CD4-positive, alpha-beta T cell (primary cell): ENCODE results near the gene LRRC1. TPM values are rescaled to one million over a fixed set of nuclear protein-coding genes. Genes with fewer than 3 reads are reported as not detected.

Source experiments
- ATAC-seq: fragments of 200-7000 bp; cut with Tn5 transposase; one replicate; pipeline ENCODE4 v1.10.0; 2022; ENCODE audit warnings: mild to moderate bottlenecking; ENCODE audit not compliant: poor library complexity
- CTCF ChIA-PET: fragments of 350-600 bp; sonication (Branson Sonifier 250); formaldehyde crosslinking; loops from one replicate; lab custom pipeline; 2021; ENCODE audit warnings: antibody characterized with exemption, inconsistent platforms; lab: Charles Lee
- POLR2A ChIA-PET: fragments of 350-600 bp; sonication (Branson Sonifier 250); formaldehyde crosslinking; loops from one replicate; lab custom pipeline; 2021; ENCODE audit warnings: antibody characterized with exemption, inconsistent platforms; lab: Charles Lee
- DNase-seq, 14 experiments: peaks; one replicate each; pipeline ENCODE4 v3.0.0-alpha.2; 2013 to 2020; ENCODE audit warnings: mixed read lengths in 2 of 14
- H3K27ac ChIP-seq, 2 donors: one replicate each; pipeline versions ENCODE4 v1.5.1 to v1.7.0; 2013; ENCODE audit warnings: low read length in 2 of 2, low read depth in 1 of 2, mild to moderate bottlenecking in 1 of 2
- H3K27me3 ChIP-seq, 2 experiments: 1 replicate in 1 of 2; 2 replicates in 1 of 2; pipeline versions ENCODE4 v1.6.1 to v1.7.0; 2013; ENCODE audit warnings: low read length in 2 of 2, control low read depth in 1 of 2, mild to moderate bottlenecking in 1 of 2, moderate library complexity in 1 of 2; ENCODE audit not compliant: insufficient read depth in 2 of 2, control insufficient read depth in 1 of 2
- H3K36me3 ChIP-seq: one replicate; pipeline ENCODE4 v1.6.1; 2013; ENCODE audit warnings: low read length, control low read depth; ENCODE audit not compliant: insufficient read depth
- H3K4me1 ChIP-seq: one replicate; pipeline ENCODE4 v1.6.1; 2013; ENCODE audit warnings: low read length, control low read depth; ENCODE audit not compliant: insufficient read depth
- H3K4me3 ChIP-seq: one replicate; pipeline ENCODE4 v1.5.1; 2013; ENCODE audit warnings: mild to moderate bottlenecking, low read length, moderate library complexity
- H3K9me3 ChIP-seq, 2 experiments: 1 replicate in 1 of 2; 2 replicates in 1 of 2; pipeline versions ENCODE4 v1.6.1 to v1.7.0; 2013; ENCODE audit warnings: low read length in 2 of 2, mild to moderate bottlenecking in 2 of 2, control low read depth in 1 of 2, moderate library complexity in 1 of 2; ENCODE audit not compliant: control insufficient read depth in 1 of 2, insufficient read depth in 1 of 2
- H3K27ac Mint-ChIP-seq: one replicate; pipeline ENCODE4 v1.8.0; 2020; ENCODE audit warnings: mixed read lengths
- H3K27me3 Mint-ChIP-seq: one replicate; pipeline ENCODE4 v1.8.0; 2021; ENCODE audit warnings: mixed read lengths
- H3K36me3 Mint-ChIP-seq: one replicate; pipeline ENCODE4 v1.8.0; 2021; ENCODE audit warnings: low read depth, mixed read lengths
- H3K4me1 Mint-ChIP-seq: one replicate; pipeline ENCODE4 v1.8.0; 2021; ENCODE audit warnings: low read depth, mixed read lengths
- H3K4me3 Mint-ChIP-seq: one replicate; pipeline ENCODE4 v1.8.0; 2020; ENCODE audit warnings: mild to moderate bottlenecking, mixed read lengths
- H3K9me3 Mint-ChIP-seq: one replicate; pipeline ENCODE4 v1.8.0; 2020; ENCODE audit warnings: mixed read lengths
- CTCF ChIP-seq: fragments of 200-600 bp; IDR thresholded peaks from one replicate; pipeline ENCODE4 v1.8.0; 2022; ENCODE audit warnings: antibody characterized with exemption, mild to moderate bottlenecking
- intact Hi-C, 2 experiments: fragments of 100-400 bp; cut with DNase I in 1 of 2; cut with micrococcal nuclease in 1 of 2; formaldehyde crosslinking; loops; one replicate each; pipeline versions ENCODE4 v1.15.1 to v1.9.0; 2023 to 2025; cut with DNase I, micrococcal nuclease
- total RNA-seq, 174 experiments: library from RNA in 2 of 174; stranded (reverse) in 2 of 174; gene quantifications; one replicate each; pipeline ENCODE4 v1.2.3 and lab custom pipeline; 2021 to 2026

LRRC1 gene
- total RNA-seq, 2 experiments from 2014 or later = 0.78 to 1.1 TPM

- no peak overlapping the region for H3K27ac Mint-ChIP-seq
- CTCF ChIA-PET = no interaction called here
- ATAC-seq (no peak), DNase-seq (no peak)
- H3K27me3 Mint-ChIP-seq = no peaks in the 10 kb centered on the region
- intact Hi-C loops = no loop called here
- H3K27me3 ChIP-seq = no peaks in the 10 kb centered on the region
- H3K36me3 Mint-ChIP-seq = no peaks in the 10 kb centered on the region
- no peaks in the 10 kb centered on the region for H3K9me3 ChIP-seq
- TF ChIP-seq CTCF = no peak
- no peaks in the 10 kb centered on the region for H3K36me3 ChIP-seq
- H3K4me3 Mint-ChIP-seq = no peak overlapping the region
- H3K4me3 ChIP-seq = no peak overlapping the region
- no peak overlapping the region for H3K27ac ChIP-seq
- no peaks in the 10 kb centered on the region for H3K4me1 ChIP-seq
- H3K4me1 Mint-ChIP-seq = no peaks in the 10 kb centered on the region
- POLR2A ChIA-PET = no interaction called here
- H3K9me3 Mint-ChIP-seq = no peaks in the 10 kb centered on the region
Measured at GRCh38 chr6:53931086-53931485, 136.3 kb downstream of the LRRC1 start.

GRCh38 chr6:53932516-53932915, 137.7 kb downstream of the LRRC1 start:
- Mint-ChIP-seq H3K4me3 (no peak overlapping the region), H3K36me3 (no peaks in the 10 kb centered on the region), H3K4me1 (no peaks in the 10 kb centered on the region), H3K9me3 (no peaks in the 10 kb centered on the region), H3K27me3 (no peaks in the 10 kb centered on the region), H3K27ac (no peak overlapping the region)
- POLR2A ChIA-PET = interaction anchor here (0.5 kb wide), 1 partner anchor 1290 kb away, joined by 3 read pairs; no protein-coding TSS in a partner anchor
- CTCF ChIA-PET = no interaction called here
- Histone ChIP-seq H3K36me3 (no peaks in the 10 kb centered on the region), H3K4me3 (no peak overlapping the region), H3K9me3 (no peaks in the 10 kb centered on the region), H3K27ac (no peak overlapping the region), H3K4me1 (no peaks in the 10 kb centered on the region), H3K27me3 (no peaks in the 10 kb centered on the region)
- no peak for TF ChIP-seq CTCF
- ATAC-seq (no peak), DNase-seq (no peak)
- intact Hi-C loops = no loop called here

- intact Hi-C loops = no loop called here
- Histone ChIP-seq H3K9me3 (no peaks in the 10 kb centered on the region), H3K27me3 (no peaks in the 10 kb centered on the region), H3K4me3 (no peak overlapping the region), H3K4me1 (no peaks in the 10 kb centered on the region), H3K27ac (no peak overlapping the region), H3K36me3 (no peaks in the 10 kb centered on the region)
- Mint-ChIP-seq H3K27me3 (no peaks in the 10 kb centered on the region), H3K36me3 (no peaks in the 10 kb centered on the region), H3K4me1 (no peaks in the 10 kb centered on the region), H3K9me3 (no peaks in the 10 kb centered on the region), H3K4me3 (no peak overlapping the region), H3K27ac (no peak overlapping the region)
- POLR2A ChIA-PET = no interaction called here
- DNase-seq = no peak
- no peak for ATAC-seq
- CTCF ChIA-PET = no interaction called here
- no peak for TF ChIP-seq CTCF
Measured at GRCh38 chr6:53934023-53934422, 139.2 kb downstream of the LRRC1 start.
